HL-60 (cell line): Measurements from ENCODE around the gene L3MBTL4.
A peak's percentile ranks its signal among the peaks of the same experiment; 100 is the strongest.
"Not testable (repeated sequence)": the region's sequence is repeated elsewhere in the genome, so short reads cannot be mapped to it uniquely, and the experiment has no call there.

Experiments used
- DNase-seq, 2 experiments: peaks; one replicate each; pipeline ENCODE4 v3.0.0-alpha.2; 2010 to 2020; ENCODE audit warnings: low read depth in 1 of 2, low spot score in 1 of 2
- H3K27ac ChIP-seq: fragments of 250-450 bp; sonication (Bioruptor Pico); replicated peaks from 2 replicates; pipeline ENCODE4 v1.5.1; 2020; ENCODE audit warnings: mild to moderate bottlenecking, moderate library complexity
- H3K27me3 ChIP-seq: fragments of 250-450 bp; sonication (Bioruptor Pico); 2 replicates; pipeline ENCODE4 v1.5.1; 2021; ENCODE audit warnings: mild to moderate bottlenecking, moderate library complexity; ENCODE audit not compliant: insufficient read depth, poor library complexity, severe bottlenecking
- H3K4me3 ChIP-seq: replicated peaks from 2 replicates; pipeline ENCODE4 v1.5.1; 2011; ENCODE audit warnings: mild to moderate bottlenecking, control low read depth, low read length; ENCODE audit not compliant: insufficient read depth
- CTCF ChIP-seq: IDR thresholded peaks from one replicate; pipeline ENCODE4 v1.5.1; 2011; ENCODE audit warnings: low read length, control low read depth, inconsistent platforms; ENCODE audit not compliant: insufficient read depth
- GABPA ChIP-seq: IDR thresholded peaks from 2 replicates; pipeline ENCODE4 v1.6.1; 2012; ENCODE audit warnings: low read depth
- POLR2AphosphoS5 ChIP-seq: IDR thresholded peaks from 2 replicates; pipeline ENCODE4 v1.6.1; 2012; ENCODE audit warnings: low read depth
- REST ChIP-seq: IDR thresholded peaks from 2 replicates; pipeline ENCODE4 v1.6.1; 2012; ENCODE audit warnings: low read depth; ENCODE audit not compliant: insufficient replicate concordance
- SPI1 ChIP-seq: IDR thresholded peaks from 2 replicates; pipeline ENCODE4 v1.6.1; 2012; ENCODE audit warnings: low read depth, mild to moderate bottlenecking, borderline replicate concordance

Gene L3MBTL4

GRCh38 chr18:6054256-6054842 is 360.4 kb downstream of the L3MBTL4 start:
- no peak for DNase-seq
- no peaks in the 10 kb centered on the region for H3K27me3 ChIP-seq
- no peak overlapping the region for H3K4me3 ChIP-seq
- no peak overlapping the region for H3K27ac ChIP-seq
- no peak for TF ChIP-seq CTCF
- TF ChIP-seq GABPA: no peak
- no peak for TF ChIP-seq SPI1
- no peak for TF ChIP-seq POLR2AphosphoS5
- TF ChIP-seq REST: no peak

- Histone ChIP-seq H3K27ac (no peak overlapping the region), H3K27me3 (no peaks in the 10 kb centered on the region), H3K4me3 (no peak overlapping the region)
- no peak for DNase-seq
- TF ChIP-seq CTCF (no peak), GABPA (no peak), SPI1 (no peak), POLR2AphosphoS5 (no peak), REST (no peak)
Measured at GRCh38 chr18:6052449-6052913, 362.2 kb downstream of the L3MBTL4 start.

- not testable (repeated sequence) for H3K27ac ChIP-seq, H3K27me3 ChIP-seq, DNase-seq, H3K4me3 ChIP-seq
Measured at GRCh38 chr18:6047596-6047995, 367.1 kb downstream of the L3MBTL4 start.

GRCh38 chr18:6044773-6045172 is 369.9 kb downstream of the L3MBTL4 start:
- no peak for DNase-seq
- H3K27ac ChIP-seq: no peak overlapping the region
- peak; percentile 32 for TF ChIP-seq CTCF
- TF ChIP-seq SPI1: no peak

More at GRCh38 chr18:6044773-6045172, 369.9 kb downstream of the L3MBTL4 start:
- Histone ChIP-seq H3K27me3 (peaks cover 3% of the 10 kb centered on the region), H3K4me3 (no peak overlapping the region)
